SH-SY5Y (cell line): ENCODE results near the gene HAPLN2.

Experiments used
- GATA2 ChIP-seq: IDR thresholded peaks from 2 replicates; pipeline ENCODE4 v1.6.1; 2011; ENCODE audit warnings: mild to moderate bottlenecking, low read depth, low read length
- GATA3 ChIP-seq: IDR thresholded peaks from 2 replicates; pipeline ENCODE4 v1.6.1; 2011; ENCODE audit warnings: low read depth, mild to moderate bottlenecking, low read length, moderate library complexity

- no peak for TF ChIP-seq GATA3
- TF ChIP-seq GATA2: no peak
These were observed 13.1 kb downstream of the HAPLN2 start for GRCh38 chr1:156632355-156632754.
